ACHN (cell line): ENCODE data around the gene ZNF322.
A peak's percentile ranks its signal among the peaks of the same experiment; 100 is the strongest.

Experiments
- DNase-seq: peaks from one replicate; pipeline ENCODE4 v3.0.0-alpha.2; 2015
- in situ Hi-C: cut with HindIII; loops from 2 replicates; pipeline ENCODE4 v1.10.0; 2017; ENCODE audit warnings: low sequenced_read_pairs, low pct_ligation_motif_present, low pct_unique_long_range_greater_than_20kb

ZNF322 gene

DNA sequence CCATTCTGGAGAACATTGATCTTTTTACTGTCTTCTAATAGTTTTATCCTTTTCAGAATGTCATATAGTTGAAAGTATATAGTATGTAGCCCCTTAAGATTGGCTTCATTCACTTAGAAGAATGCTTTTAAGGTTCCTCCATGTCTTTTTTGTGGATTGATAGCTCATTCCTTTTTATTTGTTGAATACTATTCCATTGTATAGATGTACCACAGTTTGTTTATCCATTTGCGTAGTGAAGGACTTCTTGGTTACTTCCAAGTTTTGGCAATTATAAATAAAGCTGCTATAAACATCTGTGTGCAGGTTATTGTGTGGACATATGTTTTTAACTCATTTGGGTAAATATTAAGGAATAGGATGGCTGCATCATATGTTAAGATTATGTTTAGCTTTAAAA is 35.0 kb downstream of the ZNF322 start:
- DNase-seq = no peak
- in situ Hi-C loops = no loop called here

DNA sequence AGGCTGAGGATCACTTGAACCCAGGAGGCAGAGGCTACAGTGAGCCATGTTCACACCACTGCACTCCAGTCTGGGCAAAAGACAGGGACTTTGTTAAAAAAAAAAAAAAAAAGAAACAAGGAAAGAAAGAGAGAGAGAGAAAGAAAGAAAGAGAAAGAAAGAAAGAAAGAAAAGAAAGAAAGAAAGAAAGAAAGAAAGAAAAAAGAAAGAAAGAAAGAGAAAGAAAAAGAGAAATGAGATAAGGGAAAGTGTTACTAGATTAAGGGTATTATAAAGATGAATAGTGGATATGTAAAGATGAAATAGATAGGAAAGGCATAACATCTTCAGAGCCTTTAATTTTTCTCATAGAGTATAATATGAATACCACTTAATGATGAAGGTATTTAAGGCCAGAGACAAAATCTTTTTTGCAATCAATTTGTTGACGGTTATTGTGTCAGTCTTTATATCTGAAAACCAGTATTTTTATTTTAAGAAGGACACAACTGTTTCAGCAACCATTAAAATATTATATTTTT is 36.1 kb downstream of the ZNF322 start:
- no peak for DNase-seq
- in situ Hi-C loops = no loop called here

DNA sequence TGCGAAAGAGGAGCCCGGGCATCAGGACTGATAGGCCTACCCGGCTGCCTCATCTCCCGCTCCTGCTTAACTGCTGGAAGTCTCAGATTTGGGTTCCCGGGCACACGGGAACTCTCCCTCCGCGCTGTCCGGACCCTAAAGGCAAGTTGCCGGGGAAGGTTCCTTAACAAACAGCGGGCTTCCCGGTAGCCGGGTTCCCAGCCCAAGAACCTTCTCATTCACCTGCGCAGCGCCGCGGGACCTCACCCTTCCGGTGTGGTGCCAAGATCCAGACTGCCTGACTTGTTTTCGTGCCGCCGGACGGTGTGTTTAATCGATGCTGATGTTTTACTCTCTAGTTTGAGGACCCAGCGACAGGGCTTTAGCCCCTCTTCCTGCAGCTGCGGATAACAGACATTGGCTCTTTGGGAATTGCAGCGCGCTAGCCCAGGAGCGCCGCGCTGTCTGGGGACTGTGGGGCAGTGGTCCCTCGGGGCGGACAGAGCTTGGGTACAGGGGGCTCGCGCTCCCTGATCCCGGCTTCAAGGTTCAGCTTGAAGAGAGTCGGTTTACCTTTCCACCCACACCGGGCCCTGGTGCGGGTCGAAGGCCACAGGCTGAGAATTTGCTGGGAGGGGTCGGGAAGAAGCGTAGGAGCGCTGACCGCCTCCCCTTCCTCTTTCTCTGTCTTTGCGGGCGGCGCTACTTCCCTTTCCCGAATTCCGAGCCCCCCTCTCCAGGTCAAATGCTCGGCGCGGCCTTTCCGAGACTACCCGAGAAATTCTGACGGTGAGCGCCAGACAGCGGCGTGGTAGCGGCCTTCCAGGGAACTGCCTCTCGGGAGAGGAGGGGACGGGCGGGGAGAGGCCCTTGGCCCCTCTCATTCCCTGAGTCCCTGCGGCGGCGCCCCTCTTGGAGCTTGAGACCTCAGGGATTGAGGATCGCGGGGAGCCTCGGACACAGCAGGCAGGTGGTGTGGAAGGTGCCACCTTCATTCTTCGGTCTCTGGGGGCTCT is 45.6 kb downstream of the ZNF322 start:
- DNase-seq = no peak
- in situ Hi-C loops = no loop called here

DNA sequence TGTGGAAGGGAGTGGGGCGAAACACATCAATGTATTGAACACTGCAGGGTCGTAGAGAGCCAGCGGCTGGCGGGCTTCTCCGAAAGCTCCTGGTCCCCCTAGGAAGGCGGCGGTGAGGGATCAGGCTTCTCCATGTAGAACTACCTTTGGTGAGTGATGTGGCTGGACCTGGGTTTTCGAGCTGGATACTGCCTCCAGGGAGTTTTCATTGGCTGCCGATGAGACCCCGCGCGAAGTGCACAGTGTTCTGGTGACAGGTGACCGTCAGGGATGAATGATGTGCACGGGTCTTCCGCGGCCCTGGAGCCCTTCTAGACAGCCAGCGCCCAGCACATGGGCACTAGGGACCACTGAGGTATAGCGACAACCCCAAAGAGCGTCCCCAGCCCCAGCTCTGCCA is 46.3 kb downstream of the ZNF322 start:
- in situ Hi-C loops = no loop called here
- no peak for DNase-seq

DNA sequence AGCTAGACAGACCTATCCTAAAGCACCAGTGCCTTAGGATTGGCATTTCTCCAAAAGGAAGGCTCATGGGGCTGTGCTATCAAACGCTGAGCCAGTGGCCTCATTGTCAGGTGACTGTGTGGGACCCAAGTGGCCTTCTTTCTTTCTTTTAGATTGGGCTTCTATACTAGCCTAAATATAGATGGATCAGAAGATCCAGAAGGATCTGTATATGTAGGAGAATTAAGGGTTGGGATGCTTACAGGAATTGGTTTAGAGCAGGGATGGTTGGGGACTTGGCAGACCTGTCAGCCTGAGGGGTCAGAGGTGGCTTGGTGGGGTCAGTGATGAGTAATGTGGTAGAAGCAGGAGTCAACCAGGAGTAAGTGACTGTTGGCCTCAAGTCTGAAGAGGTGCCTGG is 47.9 kb downstream of the ZNF322 start:
- DNase-seq = no peak
- in situ Hi-C loops = no loop called here

DNA sequence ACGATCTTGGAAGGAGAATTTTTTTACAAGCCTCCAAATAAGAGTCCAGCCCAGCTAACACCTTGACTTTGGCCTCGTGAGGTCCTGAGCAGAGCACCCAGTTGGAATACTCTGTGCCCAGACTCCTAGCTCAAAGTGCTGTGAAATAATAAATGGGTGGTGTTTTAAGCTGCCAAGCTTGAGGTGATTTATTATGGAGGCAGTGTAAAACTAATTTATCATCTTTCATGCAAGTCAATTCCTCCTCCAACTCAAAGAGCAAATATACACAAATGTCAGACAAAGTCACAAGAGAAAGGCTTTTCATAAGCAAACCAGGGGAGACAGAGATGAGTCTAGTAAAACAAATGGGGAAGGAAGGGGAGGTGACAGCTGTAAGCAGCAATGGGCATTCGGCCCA is 50.1 kb downstream of the ZNF322 start:
- in situ Hi-C loops = no loop called here
- no peak for DNase-seq

DNA sequence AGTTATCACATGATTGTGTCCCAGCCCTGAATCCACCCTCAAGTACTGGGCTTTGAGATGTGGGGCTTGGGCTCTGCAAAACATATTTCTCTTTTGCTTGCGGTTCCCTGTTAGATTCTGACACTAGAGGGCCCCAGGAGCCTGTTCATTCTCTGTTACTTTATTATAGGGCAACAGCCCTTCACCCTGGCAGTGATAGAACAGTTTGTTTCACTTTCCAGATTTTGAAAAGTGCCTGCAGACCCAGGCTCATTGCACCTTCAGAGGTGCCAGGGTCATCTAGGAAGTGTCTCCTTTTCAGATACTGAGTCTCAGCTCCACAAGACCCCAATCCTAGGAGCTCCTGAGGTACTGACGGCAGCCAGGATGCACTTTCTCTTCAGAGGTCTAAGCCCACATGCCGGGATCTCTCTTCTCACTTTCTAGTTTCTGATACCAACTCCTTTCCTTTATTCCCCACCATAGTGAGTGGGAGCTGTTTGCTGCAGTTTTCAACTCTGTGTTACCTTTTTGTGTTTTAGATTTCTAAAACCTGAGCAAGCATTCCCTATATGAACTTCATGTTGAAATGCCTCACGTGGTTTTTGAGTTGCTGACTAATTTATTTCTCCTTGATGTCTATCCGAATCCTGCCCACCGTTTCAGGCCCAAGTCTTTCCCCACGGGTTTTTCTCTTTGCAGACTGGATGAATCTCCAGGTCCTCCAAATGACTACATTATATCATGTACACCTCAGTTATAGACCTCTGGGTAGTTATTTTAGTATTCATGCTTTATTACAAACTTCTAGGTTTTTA is 51.9 kb downstream of the ZNF322 start:
- peak; percentile 69 for DNase-seq
- in situ Hi-C loops = no loop called here

DNA sequence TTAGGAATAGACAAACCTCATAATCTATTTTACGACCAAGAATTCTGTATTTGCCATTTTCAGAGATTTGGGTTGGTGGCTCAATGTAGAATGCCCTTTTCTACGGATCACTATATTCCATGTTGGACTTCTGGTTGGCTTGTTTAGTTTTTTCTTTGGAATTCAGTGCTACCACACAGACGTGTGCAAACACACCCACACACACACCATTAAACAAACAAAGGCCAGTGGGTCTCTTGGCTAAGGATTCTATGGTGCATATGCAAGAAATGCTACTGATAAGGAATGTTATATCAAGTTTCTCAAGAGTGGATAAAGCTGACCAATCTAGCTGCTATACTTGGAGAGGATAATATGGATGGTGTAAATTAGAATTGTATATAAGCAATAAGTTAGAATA is 54.7 kb downstream of the ZNF322 start:
- in situ Hi-C loops = no loop called here
- no peak for DNase-seq

DNA sequence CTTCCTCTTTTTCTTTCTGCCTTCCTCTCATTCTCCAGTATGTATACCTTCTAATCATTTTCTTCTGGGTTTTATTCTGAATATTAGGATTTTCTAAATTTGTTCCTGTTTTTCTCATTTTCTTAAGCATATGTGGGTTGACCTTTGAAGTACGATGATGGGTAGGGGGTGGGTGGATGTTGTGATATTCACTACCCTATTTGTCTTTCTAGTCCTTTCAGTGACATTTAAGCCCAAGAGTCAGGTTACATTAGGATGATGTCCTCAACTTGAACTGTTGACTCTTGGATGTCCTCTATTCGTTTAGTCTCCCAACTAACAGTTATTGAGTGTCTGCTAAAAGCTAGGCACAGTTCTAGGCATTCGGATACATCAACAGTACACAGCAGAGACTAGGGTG is 55.5 kb downstream of the ZNF322 start:
- in situ Hi-C loops = no loop called here

DNA sequence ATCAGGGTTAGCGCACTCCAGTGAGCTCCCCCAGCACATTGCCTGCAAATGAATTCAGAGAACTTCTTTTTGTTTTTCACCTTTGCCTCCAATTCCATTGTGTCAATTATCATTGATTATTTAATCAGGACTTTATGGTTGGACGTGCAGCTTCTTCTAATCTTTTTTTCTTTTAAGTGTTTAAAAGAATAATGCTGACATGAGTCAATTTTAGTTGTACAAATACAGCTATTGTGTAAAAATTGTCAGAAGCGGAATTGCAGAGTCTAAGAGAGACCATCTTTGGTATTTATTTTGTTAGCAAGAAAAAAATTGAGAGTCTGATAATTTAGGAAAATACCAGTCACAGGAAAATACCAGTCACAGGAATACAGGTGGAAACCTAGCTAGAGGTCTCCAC is 57.3 kb downstream of the ZNF322 start:
- DNase-seq = no peak
- in situ Hi-C loops = no loop called here

More for the DNA sequence above, 55.5 kb downstream of the ZNF322 start:
- DNase-seq = no peak

DNA sequence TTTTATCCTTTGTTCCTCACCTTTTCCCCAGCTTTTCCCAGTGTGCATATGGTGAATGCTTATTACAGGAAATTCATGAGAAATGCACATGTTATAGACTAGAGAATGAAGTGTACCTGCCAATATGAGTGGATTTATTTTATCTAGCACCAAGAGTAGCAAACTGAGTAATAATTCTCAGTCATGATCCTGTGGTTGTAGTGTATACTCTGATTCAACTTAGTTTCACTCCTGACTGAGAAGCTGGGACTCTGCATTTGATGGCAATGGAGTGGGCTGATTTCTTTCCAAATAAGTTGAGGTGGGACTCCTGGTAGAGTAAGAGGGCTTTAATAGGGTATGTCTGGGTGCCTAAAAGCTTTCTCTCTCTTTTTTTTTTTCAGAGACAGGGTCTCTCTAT is 58.8 kb downstream of the ZNF322 start:
- in situ Hi-C loops = no loop called here

DNA sequence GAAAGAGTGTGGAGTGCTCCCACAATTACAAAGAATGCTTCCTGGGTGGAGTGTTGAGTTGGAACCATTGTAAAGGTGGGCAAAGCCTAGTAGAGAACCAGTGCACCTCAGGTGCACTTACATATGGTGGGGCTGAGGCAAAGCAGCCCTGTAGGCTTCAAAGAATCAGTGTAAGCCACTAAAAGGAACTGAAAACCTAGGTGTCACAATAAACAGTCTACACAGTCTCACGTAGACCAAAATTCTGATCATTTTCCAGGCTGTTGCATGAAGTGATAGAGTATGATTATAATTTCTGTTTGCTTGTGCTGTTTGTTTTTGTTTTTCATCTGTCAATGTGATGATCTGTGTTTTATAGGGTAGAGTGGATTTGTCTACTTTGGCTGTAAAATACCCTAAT is 60.0 kb downstream of the ZNF322 start:
- in situ Hi-C loops = no loop called here
- no peak for DNase-seq

More for the DNA sequence above, 58.8 kb downstream of the ZNF322 start:
- DNase-seq = no peak

DNA sequence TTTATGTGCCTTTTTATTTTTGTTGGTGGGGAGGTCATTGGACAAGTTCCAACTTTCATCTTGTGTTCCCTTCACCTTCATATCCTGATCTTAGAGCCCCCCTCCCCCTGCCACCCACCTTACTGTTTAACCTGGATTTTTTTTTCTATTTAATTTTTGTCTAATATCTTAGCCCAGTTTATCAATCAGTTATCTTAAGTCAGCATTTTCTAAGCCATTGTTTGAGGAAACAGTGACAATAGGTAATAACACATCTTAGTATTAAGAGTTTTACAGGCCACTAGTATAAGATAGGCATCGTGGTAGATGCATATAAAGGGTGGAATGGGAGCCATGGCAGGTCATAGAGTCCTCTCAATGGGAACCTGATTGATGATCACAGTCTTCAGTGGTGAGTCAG is 60.4 kb downstream of the ZNF322 start:
- DNase-seq = no peak
- in situ Hi-C loops = no loop called here

DNA sequence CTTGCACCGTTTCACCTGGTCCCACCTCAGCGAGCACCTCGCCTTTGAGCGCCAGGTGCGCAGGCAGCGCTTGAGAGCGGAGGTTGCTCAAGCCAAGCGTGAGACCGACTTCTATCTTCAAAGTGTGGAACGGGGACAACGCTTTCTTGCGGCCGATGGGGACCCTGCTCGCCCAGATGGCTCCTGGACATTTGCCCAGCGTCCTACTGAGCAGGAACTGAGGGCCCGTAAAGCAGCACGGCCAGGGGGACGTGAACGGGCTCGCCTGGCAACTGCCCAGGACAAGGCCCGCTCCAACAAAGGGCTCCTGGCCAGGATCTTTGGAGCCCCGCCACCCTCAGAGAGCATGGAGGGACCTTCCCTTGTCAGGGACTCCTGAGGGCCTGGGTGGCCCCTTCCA is 61.3 kb downstream of the ZNF322 start:
- in situ Hi-C loops = no loop called here
- DNase-seq = no peak

DNA sequence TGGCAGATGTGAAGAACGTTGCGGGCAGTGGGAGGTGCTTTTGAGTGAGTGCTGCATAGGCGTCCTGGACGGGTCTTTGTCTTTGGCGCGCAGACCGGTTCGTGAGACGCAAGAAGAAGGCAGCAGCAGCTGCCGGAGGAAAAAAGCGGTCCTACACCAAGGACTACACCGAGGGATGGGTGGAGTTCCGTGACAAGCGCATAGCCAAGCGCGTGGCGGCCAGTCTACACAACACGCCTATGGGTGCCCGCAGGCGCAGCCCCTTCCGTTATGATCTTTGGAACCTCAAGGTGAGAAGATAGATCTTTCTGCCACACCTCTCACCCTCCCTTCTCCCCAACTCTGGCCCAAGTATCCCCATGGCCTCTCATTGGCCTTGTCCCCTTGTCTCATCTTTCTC is 61.7 kb downstream of the ZNF322 start:
- in situ Hi-C loops = no loop called here
- no peak for DNase-seq

DNA sequence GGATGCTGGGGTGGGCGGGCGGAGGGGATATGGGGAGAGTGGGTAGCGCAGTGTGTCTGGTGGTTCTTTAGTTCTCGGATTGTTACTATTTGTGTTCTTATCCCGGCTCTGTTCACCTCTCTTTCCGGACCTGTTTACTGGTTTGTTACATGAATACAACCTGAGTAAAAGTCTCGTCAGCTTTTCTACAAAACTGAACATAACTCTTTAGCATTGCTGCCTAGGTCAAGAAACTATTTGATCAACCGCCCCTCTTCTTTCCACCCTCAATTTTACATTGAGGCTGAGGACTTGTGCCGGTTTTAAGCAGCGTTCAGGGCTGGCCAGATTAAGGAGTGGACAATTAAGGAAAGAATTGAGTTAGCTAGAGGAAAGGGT is 62.2 kb downstream of the ZNF322 start:
- in situ Hi-C loops = no loop called here
- no peak for DNase-seq

DNA sequence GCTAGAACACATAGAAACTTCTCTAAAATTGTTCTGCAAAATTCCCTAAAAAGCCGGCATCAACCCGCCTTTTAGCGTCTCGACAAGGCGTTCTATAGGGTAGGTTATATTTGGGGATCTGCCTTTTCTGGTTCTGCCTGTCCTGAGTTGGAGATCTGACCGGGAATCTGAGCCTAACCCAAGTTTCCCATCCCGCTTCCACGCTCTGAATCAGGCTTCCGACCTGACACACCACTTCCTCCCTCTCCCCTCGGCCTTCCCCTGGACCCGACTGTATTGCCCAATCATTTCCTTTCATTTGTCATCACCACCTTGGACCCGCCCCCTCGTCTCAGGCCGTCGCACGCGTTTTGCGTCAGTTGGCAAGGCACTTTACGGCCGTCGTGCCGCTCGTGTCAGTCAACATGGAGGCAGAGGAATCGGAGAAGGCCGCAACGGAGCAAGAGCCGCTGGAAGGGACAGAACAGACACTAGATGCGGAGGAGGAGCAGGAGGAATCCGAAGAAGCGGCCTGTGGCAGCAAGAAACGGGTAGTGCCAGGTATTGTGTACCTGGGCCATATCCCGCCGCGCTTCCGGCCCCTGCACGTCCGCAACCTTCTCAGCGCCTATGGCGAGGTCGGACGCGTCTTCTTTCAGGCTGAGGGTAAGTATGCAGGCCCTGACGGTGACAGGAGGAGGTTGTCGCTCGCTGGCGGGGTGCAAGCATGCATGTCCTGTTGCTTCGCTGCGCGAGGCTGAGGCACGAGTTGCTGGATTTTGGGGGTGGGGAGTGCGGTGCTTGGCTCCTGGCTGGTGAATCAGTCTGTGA is 62.8 kb downstream of the ZNF322 start, which contains the start of gene ABT1:
Gene ABT1, plus strand, starts transcription at position 375 of the 810 bp plus-strand sequence. Its CDS starts 30 bp downstream, at position 405.
- in situ Hi-C loops = no loop called here
- DNase-seq = peak; percentile 97

DNA sequence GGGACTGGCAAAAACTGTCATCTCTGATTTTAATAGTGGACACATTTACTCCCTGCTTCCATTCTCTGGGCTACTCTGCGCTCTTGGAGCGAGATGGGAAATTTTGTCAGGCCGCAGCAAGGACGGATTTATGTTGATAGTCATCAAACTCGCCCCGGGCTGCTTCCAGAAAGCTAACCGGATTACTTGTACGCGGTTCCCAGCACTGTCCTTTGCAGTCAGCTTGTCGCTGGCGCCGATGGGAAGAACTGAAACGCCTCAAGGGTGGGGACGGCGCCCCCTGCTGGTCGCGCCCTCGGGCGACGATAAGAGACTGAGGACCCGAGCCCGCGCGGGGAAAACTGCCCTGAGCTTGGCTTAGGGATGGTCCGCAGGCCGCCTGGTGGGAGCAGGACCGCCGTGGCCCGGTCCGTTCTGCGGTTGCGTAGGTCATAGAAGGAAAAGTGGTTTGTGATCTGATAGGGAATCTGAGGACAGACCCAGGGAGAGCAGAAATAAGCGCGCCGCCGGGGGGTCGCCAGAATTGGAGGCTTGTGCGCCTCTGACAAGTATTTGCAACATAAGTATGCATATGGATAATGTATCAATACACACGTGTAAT is 63.8 kb downstream of the ZNF322 start:
- in situ Hi-C loops = no loop called here

More for the DNA sequence above, 63.8 kb downstream of the ZNF322 start:
- DNase-seq = peak; percentile 83
